ENCODE data around the gene MLLT10.

DNA sequence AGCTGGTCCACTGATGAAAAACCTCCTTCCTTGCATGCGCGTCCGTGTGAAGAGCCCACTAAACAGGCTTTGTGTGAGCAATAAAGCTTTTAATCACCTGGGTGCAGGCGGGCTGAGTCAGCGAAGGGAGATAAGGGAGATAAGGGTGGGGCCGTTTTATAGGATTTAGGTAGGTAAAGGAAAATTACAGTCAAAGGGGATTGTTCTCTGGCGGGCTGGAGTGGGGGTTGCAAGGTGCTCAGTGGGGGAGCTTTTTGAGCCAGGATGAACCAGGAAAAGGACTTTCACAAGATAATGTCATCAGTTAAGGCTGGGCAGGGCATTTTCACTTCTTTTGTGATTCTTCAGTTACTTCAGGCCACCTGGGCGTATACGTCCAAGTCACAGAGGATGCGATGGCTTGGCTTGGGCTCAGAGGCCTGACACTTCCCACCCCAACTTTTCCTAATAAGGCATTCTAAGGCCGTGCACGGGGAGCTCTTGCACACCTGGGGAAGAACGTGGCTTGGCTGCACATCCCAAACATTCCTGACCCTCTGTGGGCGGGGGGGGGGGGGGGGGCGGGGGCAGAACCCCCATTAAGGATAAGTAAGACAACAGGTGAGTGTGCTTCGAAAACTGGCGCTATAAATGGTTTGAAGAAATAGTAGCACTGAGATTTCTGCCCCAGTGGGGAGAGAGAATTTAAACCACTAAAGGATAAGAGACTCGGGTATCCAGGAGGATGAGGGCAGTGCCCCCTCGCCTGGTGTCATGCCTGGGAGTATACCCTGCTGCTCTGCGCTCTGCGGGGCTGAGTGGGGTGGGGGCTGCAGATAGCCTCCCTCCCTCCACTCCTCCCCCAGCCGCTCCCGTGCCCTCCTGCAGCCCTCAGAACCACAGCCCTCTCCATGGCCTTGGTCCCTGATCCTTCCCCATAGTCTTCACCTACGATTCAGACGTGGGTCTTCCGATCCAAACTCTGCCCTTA lies 217.6 kb downstream of the MLLT10 start:
- TF ChIP-seq CTCF (IDR thresholded peaks at IDR 0.05) = no peak
- TF ChIP-seq POLR2A (IDR thresholded peaks at IDR 0.05) = no peak

All from right lobe of liver (tissue), 4 donors.